ENCODE measurements around the gene MXI1. TPM values are rescaled to one million over a fixed set of nuclear protein-coding genes. Genes with fewer than 3 reads are reported as not detected.

The MXI1 gene
- total RNA-seq, 2 experiments from 2014 or later, result 11.7 to 22.3 TPM

GRCh38 chr10:110229155-110229554, 21.8 kb downstream of the MXI1 start:
- no peak overlapping the region for H3K4me3 ChIP-seq (ENCODE audit: low read depth, low read length, poor library complexity, severe bottlenecking)
- no peak overlapping the region for H3K27ac ChIP-seq (ENCODE audit: low read depth, low read length, poor library complexity, severe bottlenecking)
- H4K20me1 ChIP-seq (ENCODE audit: insufficient read depth, low read length), result no peaks in the 10 kb centered on the region
- peaks cover 11% of the 10 kb centered on the region for H3K4me1 ChIP-seq (ENCODE audit: insufficient read depth, low read length, poor library complexity, severe bottlenecking)
- ChIA-PET POLR2A (interaction anchor here (0.6 to 1.2 kb wide), 5 partner anchors 17 to 373 kb away, joined by 3 to 7 read pairs (median 3); no protein-coding TSS in a partner anchor), CTCF (ENCODE audit: unreplicated experiment) (no interaction called here)
- no peak for TF ChIP-seq CTCF (conservative IDR thresholded peaks at IDR 0.05; ENCODE audit: low read length)
- no peak for TF ChIP-seq EZH2phosphoT487 (IDR thresholded peaks at IDR 0.05; ENCODE audit: borderline replicate concordance, low read depth, low read length)
- intact Hi-C loops (cut with micrococcal nuclease; ENCODE audit: unreplicated experiment), result loop anchor here (5.0 kb wide), 1 partner anchor 317 kb away; no protein-coding TSS in a partner anchor
- BruUV-seq (replicated peaks), result no TSS peak
- no peaks in the 10 kb centered on the region for H3K79me2 ChIP-seq (ENCODE audit: insufficient read depth, low read depth, low read length)
- H3K4me2 ChIP-seq (ENCODE audit: low read length), result no peak overlapping the region
- no peak for DNase-seq (ENCODE audit: low spot score)
- H2AFZ ChIP-seq (ENCODE audit: low read length), result no peak overlapping the region
- H3K9me3 ChIP-seq (ENCODE audit: low read length), result no peaks in the 10 kb centered on the region
- no peaks in the 10 kb centered on the region for H3K9me2 ChIP-seq (ENCODE audit: insufficient read depth, low read length)
- H3K36me3 ChIP-seq (ENCODE audit: insufficient read depth, low read length), result no peaks in the 10 kb centered on the region

- no peaks in the 10 kb centered on the region for H3K36me3 ChIP-seq (ENCODE audit: insufficient read depth, low read length)
- TF ChIP-seq EZH2phosphoT487 (IDR thresholded peaks at IDR 0.05; ENCODE audit: borderline replicate concordance, low read depth, low read length), result no peak
- TF ChIP-seq CTCF (conservative IDR thresholded peaks at IDR 0.05; ENCODE audit: low read length), result no peak
- POLR2A ChIA-PET, result interaction anchor here (0.5 to 1.8 kb wide), 2 partner anchors 15 to 27 kb away, joined by 5 to 7 read pairs; no protein-coding TSS in a partner anchor
Observed at GRCh38 chr10:110233846-110234245, 26.4 kb downstream of the MXI1 start.

GRCh38 chr10:110237894-110238480, 30.6 kb downstream of the MXI1 start:
- ChIA-PET CTCF (ENCODE audit: unreplicated experiment) (no interaction called here), POLR2A (no interaction called here)
- DNase-seq (ENCODE audit: low spot score), result no peak
- H3K4me2 ChIP-seq (ENCODE audit: low read length), result no peak overlapping the region
- no peaks in the 10 kb centered on the region for H3K4me1 ChIP-seq (ENCODE audit: insufficient read depth, low read length, poor library complexity, severe bottlenecking)
- no peaks in the 10 kb centered on the region for H3K9me2 ChIP-seq (ENCODE audit: insufficient read depth, low read length)
- no peaks in the 10 kb centered on the region for H3K79me2 ChIP-seq (ENCODE audit: insufficient read depth, low read depth, low read length)
- H3K9me3 ChIP-seq (ENCODE audit: low read length), result no peaks in the 10 kb centered on the region
- intact Hi-C loops (cut with micrococcal nuclease; ENCODE audit: unreplicated experiment), result no loop called here
- H3K4me3 ChIP-seq (ENCODE audit: low read depth, low read length, poor library complexity, severe bottlenecking), result no peak overlapping the region
- no peaks in the 10 kb centered on the region for H3K36me3 ChIP-seq (ENCODE audit: insufficient read depth, low read length)
- no peak for TF ChIP-seq CTCF (conservative IDR thresholded peaks at IDR 0.05; ENCODE audit: low read length)
- no peak for TF ChIP-seq EZH2phosphoT487 (IDR thresholded peaks at IDR 0.05; ENCODE audit: borderline replicate concordance, low read depth, low read length)
- BruUV-seq (replicated peaks), result no TSS peak
- no peaks in the 10 kb centered on the region for H4K20me1 ChIP-seq (ENCODE audit: insufficient read depth, low read length)
- no peak overlapping the region for H3K27ac ChIP-seq (ENCODE audit: low read depth, low read length, poor library complexity, severe bottlenecking)
- H2AFZ ChIP-seq (ENCODE audit: low read length), result no peak overlapping the region

More at GRCh38 chr10:110233846-110234245, 26.4 kb downstream of the MXI1 start:
- no TSS peak for BruUV-seq (replicated peaks)
- Histone ChIP-seq H3K4me3 (ENCODE audit: low read depth, low read length, poor library complexity, severe bottlenecking) (no peak overlapping the region), H4K20me1 (ENCODE audit: insufficient read depth, low read length) (no peaks in the 10 kb centered on the region), H3K27ac (ENCODE audit: low read depth, low read length, poor library complexity, severe bottlenecking) (no peak overlapping the region), H3K79me2 (ENCODE audit: insufficient read depth, low read depth, low read length) (no peaks in the 10 kb centered on the region), H2AFZ (ENCODE audit: low read length) (no peak overlapping the region), H3K9me3 (ENCODE audit: low read length) (no peaks in the 10 kb centered on the region), H3K9me2 (ENCODE audit: insufficient read depth, low read length) (no peaks in the 10 kb centered on the region), H3K4me2 (ENCODE audit: low read length) (no peak overlapping the region), H3K4me1 (ENCODE audit: insufficient read depth, low read length, poor library complexity, severe bottlenecking) (no peaks in the 10 kb centered on the region)
- DNase-seq (ENCODE audit: low spot score), result no peak
- intact Hi-C loops (cut with micrococcal nuclease; ENCODE audit: unreplicated experiment), result no loop called here
- CTCF ChIA-PET (ENCODE audit: unreplicated experiment), result no interaction called here

Measured in OCI-LY7 (cell line).